HAP-1 (cell line): ENCODE results near the gene QTRT2.

Experiments used
- DNase-seq, 2 experiments: peaks; one replicate each; pipeline ENCODE4 v3.0.0-alpha.2; 2016 to 2020; ENCODE audit warnings: low spot score in 2 of 2
- H3K27me3 ChIP-seq: fragments of 250-450 bp; sonication (Bioruptor Pico); 2 replicates; pipeline ENCODE4 v1.5.1; 2020; ENCODE audit warnings: low read depth, mild to moderate bottlenecking, moderate library complexity
- H3K36me3 ChIP-seq: fragments of 250-450 bp; sonication (Bioruptor Pico); replicated peaks from 2 replicates; pipeline ENCODE4 v1.5.1; 2020; ENCODE audit warnings: mild to moderate bottlenecking
- H3K4me1 ChIP-seq: fragments of 250-450 bp; sonication (Bioruptor Pico); 2 replicates; pipeline ENCODE4 v1.5.1; 2020; ENCODE audit warnings: mild to moderate bottlenecking
- H3K4me3 ChIP-seq: fragments of 250-450 bp; sonication (Bioruptor Pico); 2 replicates; pipeline ENCODE4 v1.5.1; 2020; ENCODE audit warnings: mild to moderate bottlenecking, moderate library complexity
- H3K9me3 ChIP-seq: fragments of 250-450 bp; sonication (Bioruptor Pico); 2 replicates; pipeline ENCODE4 v1.5.1; 2020; ENCODE audit warnings: mild to moderate bottlenecking, moderate library complexity
- in situ Hi-C: fragments of 300-500 bp; cut with MboI; formaldehyde crosslinking; loops from 3 replicates; pipeline ENCODE4 v1.14.3; 2020; ENCODE audit warnings: low sequenced_read_pairs, inconsistent platforms, mixed read lengths

The QTRT2 gene

DNA sequence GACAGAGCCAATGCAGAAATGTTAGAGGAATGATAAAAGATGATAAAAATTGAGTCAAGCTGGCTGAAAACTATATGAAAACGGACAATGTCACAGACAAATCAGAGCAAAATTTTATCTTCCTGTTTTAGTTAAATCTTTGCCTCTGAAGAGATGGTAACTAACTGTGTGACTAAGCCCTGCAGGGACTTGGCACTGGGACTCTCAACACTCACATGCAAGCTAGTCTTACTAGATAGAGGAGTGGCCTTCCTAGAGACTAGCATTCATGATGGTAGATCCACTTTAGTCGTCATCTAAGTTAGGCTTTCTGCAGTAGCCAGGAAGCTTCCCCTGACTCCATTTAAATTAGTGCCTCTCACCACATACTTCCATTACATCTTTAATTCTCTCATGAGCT is 4.3 kb upstream of the QTRT2 start:
- Histone ChIP-seq H3K9me3 (no peaks in the 10 kb centered on the region), H3K27me3 (no peaks in the 10 kb centered on the region), H3K4me3 (no peak overlapping the region), H3K36me3 (no peaks in the 10 kb centered on the region), H3K4me1 (no peaks in the 10 kb centered on the region)
- no peak for DNase-seq
- in situ Hi-C loops = loop anchor here (25.0 kb wide), 1 partner anchor 215 kb away; the partner anchor contains the start of gene GRAMD1C

DNA sequence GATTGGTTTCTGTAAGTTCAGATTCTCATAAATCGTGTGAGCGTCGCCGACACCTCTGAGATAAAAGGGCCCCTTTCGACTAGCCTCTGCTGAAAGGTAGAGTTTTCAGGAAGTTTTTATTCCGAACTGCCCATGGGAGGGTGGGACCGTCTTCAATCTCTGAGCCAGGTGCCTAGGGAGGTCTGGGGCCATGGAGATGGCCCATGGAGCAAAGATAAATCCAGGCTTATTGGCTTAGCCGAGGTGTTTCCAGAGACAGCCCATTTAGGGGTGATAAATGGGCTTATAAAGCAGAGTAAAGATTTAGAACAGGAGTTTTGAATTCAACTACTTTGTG is 442 bp downstream of the QTRT2 start:
- H3K27me3 ChIP-seq = no peaks in the 10 kb centered on the region
- H3K4me3 ChIP-seq = peak overlapping the region; percentile 70
- no peaks in the 10 kb centered on the region for H3K9me3 ChIP-seq
- DNase-seq = peak in 1 of 2 experiments; percentile 11
- in situ Hi-C loops = loop anchor here (25.0 kb wide), 1 partner anchor 220 kb away; the partner anchor contains the start of gene GRAMD1C
- peaks cover 5% of the 10 kb centered on the region for H3K36me3 ChIP-seq
- peaks cover 6% of the 10 kb centered on the region; the same call in 1 of the 2 replicates for H3K4me1 ChIP-seq

DNA sequence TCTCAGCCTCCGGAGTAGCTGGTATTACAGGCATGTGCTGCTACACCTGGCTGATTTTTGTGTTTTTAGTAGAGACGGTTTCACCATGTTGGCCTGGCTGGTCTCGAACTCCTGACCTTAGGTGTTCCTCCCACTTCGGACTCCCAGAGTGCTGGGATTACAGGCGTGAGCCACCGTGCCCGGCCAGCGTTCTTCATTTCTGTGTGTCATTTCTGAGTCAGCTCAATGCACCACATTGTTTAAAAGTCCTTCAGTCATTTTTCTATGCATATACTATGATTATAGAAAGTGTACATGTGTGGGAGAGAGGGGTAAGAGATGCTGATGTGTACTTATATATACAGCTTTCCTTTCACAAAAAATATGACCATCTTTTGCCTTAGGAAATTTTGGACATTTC is 2.1 kb downstream of the QTRT2 start:
- Histone ChIP-seq H3K36me3 (peaks cover 5% of the 10 kb centered on the region), H3K27me3 (no peaks in the 10 kb centered on the region), H3K9me3 (no peaks in the 10 kb centered on the region), H3K4me1 (peaks cover 8% of the 10 kb centered on the region), H3K4me3 (no peak overlapping the region)
- no peak for DNase-seq
- in situ Hi-C loops = loop anchor here (25.0 kb wide), 1 partner anchor 221 kb away; the partner anchor contains the start of gene GRAMD1C

DNA sequence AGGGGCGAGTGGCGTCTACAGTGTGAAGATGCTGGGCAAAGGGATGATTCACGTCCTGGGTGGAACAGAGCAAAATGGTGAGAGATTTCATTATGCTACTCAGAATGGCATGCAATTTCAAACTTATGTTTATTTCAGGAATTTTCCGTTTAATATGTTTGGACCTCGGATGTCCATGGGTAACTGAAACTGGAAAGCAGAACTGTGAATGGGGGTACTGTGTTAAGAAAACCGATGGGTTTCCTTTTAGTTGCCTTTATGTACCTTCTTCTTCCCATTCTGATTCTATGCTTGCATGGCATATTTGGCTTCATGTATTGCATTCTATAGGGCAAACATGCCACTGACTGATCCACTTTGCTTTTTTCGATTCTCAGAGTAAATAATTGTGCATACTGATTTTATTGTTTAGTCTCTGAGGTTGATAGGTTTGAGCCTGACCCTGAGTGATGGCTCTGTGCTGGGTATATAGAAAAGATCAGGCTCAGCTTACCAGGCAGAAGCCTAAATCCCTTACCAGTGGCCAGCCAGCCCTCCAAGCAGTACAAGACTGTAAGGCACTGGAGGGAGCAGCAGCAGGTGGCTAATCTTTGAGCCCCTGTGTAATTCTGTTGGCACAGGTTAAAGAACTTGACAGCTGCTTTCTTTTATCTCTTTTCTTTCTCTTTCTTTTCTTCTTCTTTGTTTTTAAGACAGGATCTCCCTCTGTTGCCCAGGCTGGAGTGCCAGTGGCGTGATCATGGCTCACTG is 4.5 kb downstream of the QTRT2 start:
- Histone ChIP-seq H3K4me3 (no peak overlapping the region), H3K9me3 (no peaks in the 10 kb centered on the region), H3K4me1 (peaks cover 8% of the 10 kb centered on the region), H3K36me3 (peaks cover 5% of the 10 kb centered on the region), H3K27me3 (no peaks in the 10 kb centered on the region)
- in situ Hi-C loops = loop anchor here (25.0 kb wide), 1 partner anchor 224 kb away; the partner anchor contains the start of gene GRAMD1C
- no peak for DNase-seq

DNA sequence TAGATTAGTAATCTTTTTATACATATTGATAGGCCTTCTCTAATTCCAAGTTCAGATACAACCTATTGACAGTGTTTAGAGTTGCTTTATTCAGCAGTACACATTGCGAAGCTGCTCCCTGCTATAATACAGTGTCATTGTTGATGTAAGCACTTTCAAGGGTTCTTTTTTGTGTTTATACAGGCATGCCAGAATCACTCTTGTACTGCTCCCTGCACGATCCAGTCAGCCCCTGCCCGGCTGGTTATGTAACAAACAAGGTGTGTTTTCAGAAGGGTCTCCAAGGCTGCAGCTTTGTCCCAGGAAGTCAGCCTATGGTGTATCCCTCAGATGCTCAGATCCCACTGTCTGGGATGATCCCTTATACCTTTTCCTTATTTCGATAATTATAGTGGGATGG is 11.3 kb downstream of the QTRT2 start:
- H3K9me3 ChIP-seq = no peaks in the 10 kb centered on the region
- H3K36me3 ChIP-seq = peaks cover 52% of the 10 kb centered on the region
- no peak for DNase-seq
- no peaks in the 10 kb centered on the region for H3K4me1 ChIP-seq
- in situ Hi-C loops = loop anchor here (25.0 kb wide), 1 partner anchor 231 kb away; the partner anchor contains the start of gene GRAMD1C
- no peak overlapping the region for H3K4me3 ChIP-seq
- H3K27me3 ChIP-seq = no peaks in the 10 kb centered on the region

DNA sequence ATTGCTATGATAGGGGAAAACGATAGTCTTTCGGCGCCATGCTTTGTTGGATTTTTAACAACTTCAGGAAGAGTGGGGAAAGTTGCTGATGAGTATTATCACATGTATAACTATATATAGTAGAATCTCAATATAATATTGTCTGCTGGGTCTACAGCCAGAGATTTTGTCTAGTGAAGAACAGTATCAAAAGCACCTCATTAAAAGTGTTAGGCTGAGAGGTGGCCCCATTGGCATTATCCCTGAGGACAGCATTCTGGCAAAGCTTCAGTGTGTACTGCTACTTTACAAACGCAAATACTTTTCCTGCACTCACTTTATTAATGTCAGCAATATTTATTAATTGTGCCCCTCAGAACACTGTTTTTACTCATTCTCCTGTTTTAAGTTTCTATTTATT is 11.8 kb downstream of the QTRT2 start:
- no peak for DNase-seq
- Histone ChIP-seq H3K4me3 (no peak overlapping the region), H3K36me3 (peaks cover 56% of the 10 kb centered on the region), H3K4me1 (no peaks in the 10 kb centered on the region), H3K27me3 (no peaks in the 10 kb centered on the region), H3K9me3 (no peaks in the 10 kb centered on the region)
- in situ Hi-C loops = loop anchor here (25.0 kb wide), 1 partner anchor 231 kb away; the partner anchor contains the start of gene GRAMD1C

DNA sequence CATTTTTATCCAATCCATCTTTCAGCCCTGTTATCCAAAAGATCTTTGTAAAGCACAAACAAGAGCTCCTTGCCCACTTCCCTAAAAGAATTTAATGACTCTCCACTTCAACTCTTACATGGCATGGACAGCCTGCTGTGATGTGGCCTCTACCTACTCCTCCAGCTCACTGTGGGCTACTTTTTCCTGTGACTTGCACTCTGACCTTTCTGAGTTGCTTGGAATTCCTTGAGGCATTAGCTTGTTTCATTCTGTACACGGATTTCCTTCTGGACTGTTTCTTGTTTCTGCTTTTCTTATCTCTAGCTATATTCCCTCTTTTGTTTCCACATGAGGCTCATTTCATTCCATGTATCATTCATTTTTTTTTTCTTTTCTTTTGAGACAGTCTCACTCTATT is 15.2 kb downstream of the QTRT2 start:
- peaks cover 83% of the 10 kb centered on the region for H3K36me3 ChIP-seq
- in situ Hi-C loops = loop anchor here (25.0 kb wide), 1 partner anchor 234 kb away; the partner anchor contains the start of gene GRAMD1C
- no peak for DNase-seq

DNA sequence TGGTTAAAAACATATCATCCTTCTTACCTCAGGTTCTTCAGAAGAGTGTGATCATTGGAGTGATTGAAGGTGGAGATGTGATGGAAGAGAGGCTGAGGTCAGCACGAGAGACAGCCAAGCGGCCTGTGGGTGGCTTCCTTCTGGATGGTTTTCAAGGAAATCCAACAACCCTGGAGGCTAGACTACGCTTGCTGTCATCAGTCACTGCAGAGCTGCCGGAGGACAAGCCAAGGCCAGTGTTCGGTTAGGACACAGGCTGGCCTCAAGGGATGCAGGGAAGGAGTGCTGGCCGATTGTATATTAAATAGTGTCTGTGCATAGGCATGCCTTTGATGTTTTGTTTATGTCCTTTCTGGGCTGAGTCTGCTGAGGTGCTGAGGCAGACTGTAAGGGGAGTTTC is 20.2 kb downstream of the QTRT2 start:
- no peak for DNase-seq
- Histone ChIP-seq H3K4me1 (no peaks in the 10 kb centered on the region), H3K27me3 (no peaks in the 10 kb centered on the region), H3K9me3 (no peaks in the 10 kb centered on the region), H3K4me3 (no peak overlapping the region), H3K36me3 (peaks cover 75% of the 10 kb centered on the region)
- in situ Hi-C loops = no loop called here

More for the DNA sequence above, 15.2 kb downstream of the QTRT2 start:
- no peaks in the 10 kb centered on the region for H3K9me3 ChIP-seq
- no peak overlapping the region for H3K4me3 ChIP-seq
- H3K27me3 ChIP-seq = no peaks in the 10 kb centered on the region
- no peaks in the 10 kb centered on the region for H3K4me1 ChIP-seq

DNA sequence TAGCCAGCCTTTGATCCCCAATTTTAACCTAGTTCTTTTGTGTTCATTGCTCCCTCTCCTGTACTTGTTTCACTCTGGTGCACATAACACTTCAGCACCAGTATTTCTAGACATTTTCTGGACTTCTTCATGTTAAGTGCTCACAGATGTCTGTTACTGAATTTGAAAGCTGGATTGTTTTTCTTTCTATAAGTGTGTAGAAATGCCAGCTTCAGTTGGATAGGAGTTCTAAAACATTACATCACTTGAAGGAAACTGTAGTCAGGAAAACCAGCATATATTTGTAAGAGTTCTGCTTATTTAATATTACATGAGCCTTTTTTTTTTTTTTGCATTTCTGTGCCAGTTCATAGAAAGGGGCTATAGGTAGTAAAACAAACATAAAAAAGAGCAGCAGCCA is 21.6 kb downstream of the QTRT2 start:
- Histone ChIP-seq H3K36me3 (peaks cover 77% of the 10 kb centered on the region), H3K4me3 (no peak overlapping the region), H3K27me3 (no peaks in the 10 kb centered on the region), H3K9me3 (no peaks in the 10 kb centered on the region), H3K4me1 (no peaks in the 10 kb centered on the region)
- no peak for DNase-seq
- in situ Hi-C loops = no loop called here

DNA sequence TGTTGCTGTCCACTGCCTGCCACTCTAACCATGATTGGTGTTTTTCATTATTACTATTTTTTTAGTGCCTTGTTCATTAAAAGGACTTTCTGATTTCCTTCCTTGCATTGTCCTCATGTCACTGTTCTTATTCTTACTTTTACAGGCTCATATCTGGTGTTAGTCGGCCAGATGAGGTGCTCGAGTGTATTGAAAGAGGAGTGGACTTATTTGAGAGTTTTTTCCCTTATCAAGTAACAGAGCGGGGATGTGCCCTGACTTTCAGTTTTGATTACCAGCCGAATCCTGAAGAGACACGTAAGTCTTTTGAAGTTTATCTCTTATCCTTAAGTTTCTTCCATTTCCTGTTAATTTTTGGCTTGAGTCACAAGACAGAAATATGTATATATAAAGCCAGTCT is 23.2 kb downstream of the QTRT2 start:
- H3K36me3 ChIP-seq = peaks cover 75% of the 10 kb centered on the region
- no peaks in the 10 kb centered on the region for H3K4me1 ChIP-seq
- no peaks in the 10 kb centered on the region for H3K27me3 ChIP-seq
- DNase-seq = no peak
- H3K4me3 ChIP-seq = no peak overlapping the region
- H3K9me3 ChIP-seq = no peaks in the 10 kb centered on the region
- in situ Hi-C loops = no loop called here

DNA sequence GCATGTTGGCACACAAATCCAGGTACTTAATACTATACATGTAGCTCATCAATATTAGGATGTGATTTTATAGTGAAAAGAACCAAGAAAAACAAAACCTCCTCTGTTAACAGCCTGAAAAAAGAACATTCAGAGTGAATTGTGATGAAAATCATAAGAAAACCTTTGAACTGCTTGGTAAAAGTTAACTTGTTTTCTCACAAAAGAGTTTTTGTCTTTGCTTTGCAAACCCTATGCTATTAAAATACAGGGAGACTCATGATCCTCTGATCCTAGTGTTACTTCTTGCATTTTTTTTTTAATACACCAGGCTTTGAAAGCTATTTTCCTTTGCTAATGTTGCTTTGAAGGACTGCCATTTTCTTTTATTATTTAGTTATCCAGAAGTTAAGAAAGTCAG is 23.7 kb downstream of the QTRT2 start:
- in situ Hi-C loops = no loop called here
- no peaks in the 10 kb centered on the region for H3K9me3 ChIP-seq
- H3K27me3 ChIP-seq = no peaks in the 10 kb centered on the region
- DNase-seq = no peak
- H3K4me1 ChIP-seq = no peaks in the 10 kb centered on the region
- peaks cover 72% of the 10 kb centered on the region for H3K36me3 ChIP-seq
- H3K4me3 ChIP-seq = no peak overlapping the region

DNA sequence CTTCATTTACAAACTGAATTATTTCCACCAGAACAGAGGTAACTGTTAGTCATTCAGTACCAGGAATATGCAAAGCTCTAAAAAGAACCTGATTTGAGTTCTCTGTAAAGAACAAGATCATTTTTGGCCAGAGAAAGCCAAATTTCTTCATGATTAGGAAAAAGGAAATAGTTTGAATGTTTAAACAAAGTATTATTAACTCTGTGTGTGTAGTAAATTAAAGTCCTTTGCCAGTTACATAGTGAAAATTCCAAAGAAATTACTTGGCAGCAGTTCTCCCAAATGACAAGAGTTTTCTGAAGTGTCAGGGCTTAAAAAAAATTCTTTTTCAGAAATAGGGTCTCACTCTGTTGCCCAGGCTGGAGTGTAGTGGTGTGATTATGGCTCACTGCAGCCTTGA is 24.5 kb downstream of the QTRT2 start:
- DNase-seq = no peak
- no peak overlapping the region for H3K4me3 ChIP-seq
- in situ Hi-C loops = no loop called here
- no peaks in the 10 kb centered on the region for H3K9me3 ChIP-seq
- no peaks in the 10 kb centered on the region for H3K4me1 ChIP-seq
- peaks cover 75% of the 10 kb centered on the region for H3K36me3 ChIP-seq
- H3K27me3 ChIP-seq = no peaks in the 10 kb centered on the region

DNA sequence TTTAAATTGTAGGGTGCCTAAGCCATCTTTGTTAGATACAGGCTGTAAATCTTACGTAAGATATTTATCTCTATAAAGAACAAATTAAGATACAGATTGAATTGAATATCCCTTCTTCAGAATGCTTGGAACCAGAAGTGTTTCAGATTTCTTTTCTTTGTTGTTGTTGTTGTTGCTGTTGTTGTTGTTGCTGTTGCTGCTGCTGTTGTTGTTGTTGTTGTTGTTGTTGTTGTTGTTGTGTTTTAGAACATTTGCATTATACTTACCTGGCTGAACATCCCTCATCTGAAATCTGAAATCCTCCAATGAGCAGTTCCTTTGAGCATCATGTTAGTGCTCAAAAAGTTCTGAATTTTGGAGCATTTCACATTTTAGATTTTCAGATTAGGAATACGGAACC is 26.6 kb downstream of the QTRT2 start:
- peaks cover 77% of the 10 kb centered on the region for H3K36me3 ChIP-seq
- in situ Hi-C loops = no loop called here

DNA sequence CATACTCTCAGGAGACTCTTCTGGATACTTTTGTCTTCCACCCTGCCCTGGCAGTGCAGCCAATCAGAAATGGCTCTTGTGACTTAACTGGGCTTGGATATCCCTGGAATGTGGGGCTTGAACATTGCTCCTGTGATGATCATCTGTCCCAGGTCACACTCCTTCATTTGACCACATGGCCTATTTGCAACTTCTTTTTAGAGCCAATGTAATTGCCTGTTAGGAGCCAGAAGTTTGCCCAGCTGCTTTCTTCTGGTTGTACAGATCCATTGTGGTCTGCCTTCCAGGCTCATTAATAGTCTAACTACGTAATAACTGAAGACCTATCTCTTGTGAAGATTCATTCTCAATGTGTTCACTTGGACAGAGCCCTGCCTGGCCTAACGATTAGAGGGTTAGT is 29.8 kb downstream of the QTRT2 start:
- H3K4me1 ChIP-seq = no peaks in the 10 kb centered on the region
- in situ Hi-C loops = no loop called here
- peaks cover 55% of the 10 kb centered on the region for H3K36me3 ChIP-seq
- H3K9me3 ChIP-seq = no peaks in the 10 kb centered on the region
- no peaks in the 10 kb centered on the region for H3K27me3 ChIP-seq
- no peak for DNase-seq
- no peak overlapping the region for H3K4me3 ChIP-seq

More for the DNA sequence above, 26.6 kb downstream of the QTRT2 start:
- Histone ChIP-seq H3K27me3 (no peaks in the 10 kb centered on the region), H3K4me3 (no peak overlapping the region), H3K9me3 (no peaks in the 10 kb centered on the region), H3K4me1 (no peaks in the 10 kb centered on the region)
- DNase-seq = no peak
